Kidney epithelial cell (primary cell): ENCODE measurements around the gene SHPK. TPM values are rescaled to one million over a fixed set of nuclear protein-coding genes. Genes with fewer than 3 reads are reported as not detected.
"Not testable (repeated sequence)": the region's sequence is repeated elsewhere in the genome, so short reads cannot be mapped to it uniquely, and the experiment has no call there.

ENCODE experiments used
- DNase-seq: peaks from one replicate; pipeline ENCODE4 v3.0.0-alpha.2; 2010; ENCODE audit warnings: low read depth
- H3K27me3 ChIP-seq: 2 replicates; pipeline ENCODE4 v1.6.0; 2011; ENCODE audit warnings: low read length; ENCODE audit not compliant: control insufficient read depth, insufficient read depth
- H3K36me3 ChIP-seq: 2 replicates; pipeline ENCODE4 v1.5.1; 2011; ENCODE audit warnings: low read length; ENCODE audit not compliant: control insufficient read depth, insufficient read depth
- H3K4me3 ChIP-seq: 2 replicates; pipeline ENCODE4 v1.5.1; 2011; ENCODE audit warnings: low read depth, mild to moderate bottlenecking, control low read depth, low read length
- CTCF ChIP-seq: IDR thresholded peaks from 2 replicates; pipeline ENCODE4 v1.5.1; 2011; ENCODE audit warnings: mild to moderate bottlenecking, moderate library complexity, low read length, control low read depth, inconsistent platforms; ENCODE audit not compliant: insufficient read depth, poor library complexity, severe bottlenecking
- total RNA-seq: library from RNA; depleted of rRNA; stranded (reverse); fragments of >200 nt; gene quantifications from 2 replicates; pipeline ENCODE4 v1.2.3, GENCODE V29; 2015

The SHPK gene
- total RNA-seq, 1 donor from 2014 or later: 17.5 TPM

DNA sequence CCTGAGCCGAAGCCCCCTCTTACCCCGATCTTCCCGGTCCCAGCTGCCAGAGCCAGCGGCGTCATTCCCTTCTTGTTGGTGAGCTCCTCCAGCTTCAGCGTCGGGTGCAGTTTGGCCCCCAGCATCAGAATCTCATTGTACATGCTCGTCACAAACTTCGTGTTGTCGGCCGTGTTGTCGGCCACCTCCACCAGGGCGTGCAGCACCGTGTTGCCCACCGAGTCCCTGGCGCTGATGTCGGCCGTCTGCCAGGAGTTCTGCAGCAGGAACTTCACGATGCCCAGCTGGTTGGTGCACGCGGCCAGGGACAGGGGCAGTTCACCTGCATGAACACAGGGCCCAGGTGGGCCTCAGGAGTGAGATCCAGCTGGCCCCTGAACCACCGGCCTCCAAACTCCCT lies 46.3 kb downstream of the SHPK start:
- Histone ChIP-seq H3K27me3 (no peaks in the 10 kb centered on the region), H3K4me3 (no peak overlapping the region), H3K36me3 (no peaks in the 10 kb centered on the region)
- no peak for TF ChIP-seq CTCF
- no peak for DNase-seq

- DNase-seq: no peak
- no peak for TF ChIP-seq CTCF
- H3K27me3 ChIP-seq: no peaks in the 10 kb centered on the region
- no peak overlapping the region for H3K4me3 ChIP-seq
- no peaks in the 10 kb centered on the region for H3K36me3 ChIP-seq
Measured at GRCh38 chr17:3585826-3586225, 50.2 kb downstream of the SHPK start.

- H3K4me3 ChIP-seq: no peak overlapping the region
Measured at GRCh38 chr17:3583456-3583855, 52.6 kb downstream of the SHPK start.

DNA sequence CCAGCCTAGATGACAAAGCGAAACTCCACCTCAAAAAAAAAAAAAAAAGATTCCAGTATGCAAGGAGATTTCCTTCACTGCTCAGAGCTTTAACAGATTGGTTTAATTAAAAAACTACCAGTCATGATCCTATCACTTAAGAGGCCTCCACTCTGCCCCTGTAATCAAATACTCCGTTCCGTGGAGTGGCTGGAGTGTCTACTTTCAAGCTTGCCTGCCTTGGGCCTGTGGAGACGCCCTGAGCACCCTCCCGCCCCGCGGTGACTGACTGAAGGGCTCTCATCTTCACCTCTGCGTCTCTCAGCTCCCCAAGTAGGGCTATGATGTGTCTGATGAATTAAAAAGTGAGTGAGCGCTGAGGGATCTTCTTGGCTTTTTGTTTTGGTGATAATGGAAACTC lies 53.1 kb downstream of the SHPK start:
- Histone ChIP-seq H3K27me3 (no peaks in the 10 kb centered on the region), H3K36me3 (no peaks in the 10 kb centered on the region), H3K4me3 (no peak overlapping the region)
- no peak for TF ChIP-seq CTCF
- DNase-seq: no peak

More at GRCh38 chr17:3583456-3583855, 52.6 kb downstream of the SHPK start:
- Histone ChIP-seq H3K27me3 (no peaks in the 10 kb centered on the region), H3K36me3 (no peaks in the 10 kb centered on the region)
- TF ChIP-seq CTCF: no peak
- no peak for DNase-seq

GRCh38 chr17:3578667-3579066 lies 57.4 kb downstream of the SHPK start:
- H3K4me3 ChIP-seq, H3K27me3 ChIP-seq, DNase-seq, H3K36me3 ChIP-seq: not testable (repeated sequence)

GRCh38 chr17:3576970-3577369 lies 59.1 kb downstream of the SHPK start:
- no peak for TF ChIP-seq CTCF
- no peak for DNase-seq
- Histone ChIP-seq H3K27me3 (no peaks in the 10 kb centered on the region), H3K4me3 (no peak overlapping the region), H3K36me3 (no peaks in the 10 kb centered on the region)

- no peak for TF ChIP-seq CTCF
- H3K27me3 ChIP-seq: no peaks in the 10 kb centered on the region
- no peak for DNase-seq
- H3K36me3 ChIP-seq: no peaks in the 10 kb centered on the region
- H3K4me3 ChIP-seq: no peak overlapping the region
Measured at GRCh38 chr17:3575511-3575910, 60.5 kb downstream of the SHPK start.
